ENCODE results near the gene PTPRN2. TPM values are rescaled to one million over a fixed set of nuclear protein-coding genes. Genes with fewer than 3 reads are reported as not detected.

The PTPRN2 gene
- total and polyA plus RNA-seq, 9 of the 15 experiments (the other 6 are each of a cell fraction or from before 2014, with no cell fraction given) = not detected

- BruUV-seq (replicated peaks) = no TSS peak
- intact Hi-C loops (cut with micrococcal nuclease) (no loop called here), in situ Hi-C loops (cut with MboI) (no loop called here)
- H4K20me1 ChIP-seq (replicated peaks; ENCODE audit: control insufficient read depth, insufficient read depth, low read length) = peaks cover 20% of the 10 kb centered on the region
- H3K4me3 ChIP-seq = no peak overlapping the region
- H3K4me2 ChIP-seq (ENCODE audit: insufficient read depth, low read length) = no peak overlapping the region
- CTCF ChIA-PET (ENCODE audit: low intra/inter-chr PET ratio) = no interaction called here
- FAIRE-seq (no peak), ATAC-seq (peak; percentile 39; the same call in 2 of the 3 replicates), DNase-seq (ENCODE audit: extremely low read depth in 1 of 4, low spot score in 3 of 4) (no peak)
- peaks cover 0 to 6% of the 10 kb centered on the region in 2 experiments; a peak in 1 of 5 replicates for H3K4me1 ChIP-seq (replicated peaks in 1 of 2; ENCODE audit: control insufficient read depth in 2 of 2, insufficient read depth in 2 of 2, low read length in 2 of 2)
- no peak overlapping the region for H2AFZ ChIP-seq (ENCODE audit: low read depth, low read length)
- POLR2A ChIA-PET = no interaction called here
- no peak overlapping the region for H3K27ac ChIP-seq (ENCODE audit: extremely low read depth, low read depth, low read length)
- TF ChIP-seq U2AF1 (optimal IDR thresholded peaks at IDR 0.05; ENCODE audit: low read depth, low read length) (no peak), MAZ (CRISPR knock-in tag; conservative IDR thresholded peaks at IDR 0.05 in 1 of 2, IDR thresholded peaks at IDR 0.05 in 1 of 2) (no peak), NELFE (IDR thresholded peaks at IDR 0.05; ENCODE audit: insufficient read depth, insufficient read length) (no peak), SMARCA5 (IDR thresholded peaks at IDR 0.05) (no peak), ILF3 (IDR thresholded peaks at IDR 0.05; ENCODE audit: borderline replicate concordance) (no peak), NFIC (IDR thresholded peaks at IDR 0.05) (no peak), ETV1 (tag; conservative IDR thresholded peaks at IDR 0.05; ENCODE audit: low read depth) (no peak), IRF1 (CRISPR knock-in tag; IDR thresholded peaks at IDR 0.05; ENCODE audit: borderline replicate concordance) (no peak), NR2C1 (IDR thresholded peaks at IDR 0.05) (no peak), NR2C1 (tag; IDR thresholded peaks at IDR 0.05) (no peak), MXI1 (IDR thresholded peaks at IDR 0.05; ENCODE audit: low read depth, low read length) (no peak), KDM1A (IDR thresholded peaks at IDR 0.05) (no peak), NCOR1 (IDR thresholded peaks at IDR 0.05) (no peak), GATAD2A (IDR thresholded peaks at IDR 0.05) (no peak)
- H3K79me2 ChIP-seq (ENCODE audit: control insufficient read depth, insufficient read depth, low read length) = no peaks in the 10 kb centered on the region
- no peaks in the 10 kb centered on the region for H3K9me1 ChIP-seq (ENCODE audit: control insufficient read depth, insufficient read depth, low read length)
- no peak overlapping the region for H3K9ac ChIP-seq (ENCODE audit: insufficient read depth in 1 of 2, low read depth in 2 of 2, low read length in 2 of 2)
- H3K9me3 ChIP-seq (replicated peaks; ENCODE audit: control insufficient read depth, insufficient read depth, low read depth, low read length) = no peaks in the 10 kb centered on the region
- no peaks in the 10 kb centered on the region for H3K36me3 ChIP-seq (ENCODE audit: control insufficient read depth, insufficient read depth, low read length)
- WGBS (ENCODE audit: insufficient coverage, low coverage, missing lambda C conversion rate) = under 1% methylated on average over 15 of the region's 15 CpGs
- peaks cover 6 to 37% of the 10 kb centered on the region in 2 experiments; a peak in 4 of 5 replicates for H3K27me3 ChIP-seq (ENCODE audit: control insufficient read depth in 2 of 2, insufficient read depth in 2 of 2, low read length in 2 of 2)
Observed at GRCh38 chr7:157730614-157731013, 857.0 kb downstream of the PTPRN2 start.
